ENCODE data around the gene NUDT22.

NUDT22 gene

GRCh38 chr11:64258946-64259532, 33.0 kb downstream of the NUDT22 start:
- DNase-seq: no peak

GRCh38 chr11:64259533-64260067, 33.5 kb downstream of the NUDT22 start:
- DNase-seq: no peak

- no peak for DNase-seq
These were observed 34.2 kb downstream of the NUDT22 start for GRCh38 chr11:64260147-64260708.

- no peak for DNase-seq
These were observed 35.5 kb downstream of the NUDT22 start for GRCh38 chr11:64261556-64262080.

GRCh38 chr11:64262271-64263002, 36.4 kb downstream of the NUDT22 start:
- DNase-seq: no peak

DNA sequence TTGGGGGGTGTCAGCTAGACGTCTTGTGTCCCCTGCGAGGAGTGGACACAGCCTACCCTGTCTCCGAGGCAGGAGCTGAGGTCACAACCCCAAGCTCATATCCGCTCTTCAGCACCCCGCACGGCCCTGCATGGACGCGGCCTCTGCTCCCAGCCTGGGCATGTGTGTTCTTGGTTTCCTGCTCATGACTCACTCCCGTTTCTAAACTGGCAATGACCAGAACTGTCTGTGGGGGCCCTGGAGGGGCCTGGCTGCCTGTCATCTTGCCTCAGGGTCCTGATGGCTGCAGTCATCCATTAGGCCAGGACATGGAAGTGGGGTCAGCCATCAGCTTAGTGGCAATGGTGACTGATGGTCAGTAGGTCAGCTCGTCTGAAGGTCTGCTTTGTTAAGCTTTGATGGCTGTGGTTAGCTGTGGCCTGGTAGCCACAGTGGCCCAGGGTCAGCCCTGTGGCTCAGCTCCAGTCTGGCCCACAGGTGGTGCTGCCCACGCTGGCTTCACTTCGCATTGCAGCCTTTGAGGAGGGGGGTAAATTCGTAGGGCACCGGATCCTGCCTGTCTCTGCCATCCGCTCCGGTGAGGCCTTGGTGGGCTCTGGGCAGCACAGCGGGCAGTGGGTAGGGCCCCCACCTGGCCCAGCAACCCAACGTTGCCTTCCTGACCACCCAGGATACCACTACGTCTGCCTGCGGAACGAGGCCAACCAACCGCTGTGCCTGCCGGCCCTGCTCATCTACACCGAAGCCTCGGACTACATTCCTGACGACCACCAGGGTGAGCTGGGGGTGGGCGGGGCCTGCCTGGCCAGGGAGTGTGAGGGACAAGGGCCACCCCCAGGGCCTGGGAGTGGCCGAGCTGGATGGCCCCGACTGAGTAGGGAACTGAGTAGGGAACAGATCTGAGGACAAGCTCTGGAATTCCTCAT, 37.2 kb downstream of the NUDT22 start:
- peak in 1 of 2 experiments; percentile 21 for DNase-seq

DNA sequence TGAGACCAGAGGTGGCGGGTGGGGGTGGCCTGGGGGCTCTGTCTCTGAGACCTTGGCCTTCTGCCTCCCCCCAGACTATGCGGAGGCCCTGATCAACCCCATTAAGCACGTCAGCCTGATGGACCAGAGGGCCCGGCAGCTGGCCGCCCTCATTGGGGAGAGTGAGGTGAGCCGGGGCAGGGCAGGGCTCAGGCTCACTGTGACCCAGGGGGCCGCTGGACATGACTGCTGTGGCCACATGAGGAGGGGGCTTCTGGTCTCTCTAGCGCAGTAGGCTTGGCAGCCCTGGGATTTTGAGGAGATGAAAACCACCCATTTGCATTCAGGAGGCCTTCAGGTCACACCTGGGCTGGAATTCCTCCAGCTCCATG, 37.9 kb downstream of the NUDT22 start:
- no peak for DNase-seq

- peak; percentile 75 to 90 for DNase-seq
These were observed 38.3 kb downstream of the NUDT22 start for GRCh38 chr11:64264371-64264852.

GRCh38 chr11:64265176-64266160, 39.4 kb downstream of the NUDT22 start:
- DNase-seq: peak; percentile 94 to 97

GRCh38 chr11:64266339-64266738, 40.3 kb downstream of the NUDT22 start:
- no peak for DNase-seq

- peak in 1 of 2 experiments; percentile 73 for DNase-seq
These were observed 41.3 kb downstream of the NUDT22 start for GRCh38 chr11:64267207-64267945.

GRCh38 chr11:64268025-64268892, 42.2 kb downstream of the NUDT22 start:
- no peak for DNase-seq

DNA sequence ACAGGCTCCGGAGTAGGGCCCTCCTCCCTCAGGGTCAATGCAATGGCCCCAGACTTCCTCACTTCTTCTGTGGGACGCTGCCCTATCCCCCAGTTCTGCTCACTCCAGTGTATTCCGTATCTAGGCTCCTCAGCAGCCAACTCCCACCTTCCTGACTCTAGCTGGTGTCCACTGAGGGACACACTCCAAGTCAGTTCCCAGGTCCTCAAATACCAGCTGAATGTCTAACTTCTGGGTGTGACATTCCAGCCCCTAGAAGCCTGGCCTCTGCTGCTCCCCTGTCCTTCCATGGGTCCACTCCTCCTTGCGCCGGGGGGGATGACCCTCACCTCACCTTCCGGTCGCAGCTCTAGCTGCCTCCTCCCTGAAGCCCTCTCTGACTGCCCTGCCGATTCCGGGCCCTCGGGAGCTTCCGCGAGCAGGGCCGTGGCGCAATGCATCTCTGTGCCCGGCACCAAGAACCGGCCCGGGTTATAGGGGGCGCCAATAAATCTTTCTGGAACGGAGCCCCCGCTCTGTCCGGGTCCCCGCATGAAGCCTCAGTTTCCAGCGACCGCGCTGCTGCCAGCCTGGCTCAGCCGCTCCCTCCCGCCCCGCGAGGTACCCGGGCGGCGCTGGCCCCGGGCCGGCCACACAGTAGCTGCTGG, 42.9 kb downstream of the NUDT22 start:
- peak in 1 of 2 experiments; percentile 47 for DNase-seq

- peak; percentile 100 for DNase-seq
These were observed 43.6 kb downstream of the NUDT22 start for GRCh38 chr11:64269540-64270220.

DNA sequence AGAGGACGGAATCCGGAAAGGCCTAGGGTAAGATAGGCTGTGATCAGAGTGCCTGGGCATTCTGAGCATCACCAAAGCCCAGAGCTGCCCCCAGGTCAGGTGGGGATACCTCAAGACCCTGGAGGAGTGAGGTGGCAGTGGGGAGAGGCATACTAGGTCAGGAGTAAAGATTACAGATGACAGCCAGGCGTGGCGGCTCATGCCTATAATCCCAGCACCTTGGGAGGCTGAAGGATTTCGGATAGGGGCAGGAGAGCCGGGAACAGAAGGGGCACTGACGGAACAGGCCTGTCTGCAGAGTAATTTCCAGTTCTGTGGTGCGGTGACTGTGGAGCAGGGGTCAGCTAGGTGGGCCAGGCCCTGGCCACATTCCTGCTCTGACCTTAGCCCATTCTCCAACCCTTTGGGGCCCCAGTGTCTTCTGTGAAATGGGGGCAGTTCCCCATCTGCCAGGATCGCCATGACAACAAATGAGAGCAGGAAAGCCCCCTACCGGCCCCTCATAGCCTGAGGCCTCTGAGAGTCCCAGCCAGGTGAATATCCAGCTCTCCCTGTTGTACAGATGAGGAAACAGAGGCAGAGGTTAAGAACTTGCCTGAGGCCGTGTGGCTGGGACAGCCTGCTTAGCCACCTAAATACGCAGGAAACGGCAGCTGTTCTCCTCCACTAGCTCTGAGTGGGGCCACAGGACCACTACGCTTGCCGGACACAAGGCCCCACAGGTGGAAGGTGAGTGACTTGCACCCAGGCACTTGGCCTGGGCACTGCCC, 49.1 kb downstream of the NUDT22 start:
- no peak for DNase-seq

- DNase-seq: no peak
These were observed 49.8 kb downstream of the NUDT22 start for GRCh38 chr11:64275841-64276240.

- no peak for DNase-seq
These were observed 50.8 kb downstream of the NUDT22 start for GRCh38 chr11:64276653-64277431.

All from NCI-H526 (cell line).